ENCODE measurements around the gene ZNF605. TPM values are rescaled to one million over a fixed set of nuclear protein-coding genes. Genes with fewer than 3 reads are reported as not detected.

ZNF605 gene
- total and polyA plus RNA-seq, 2 donors (not counting 3 experiments of a cell fraction or from before 2014, with no cell fraction given), result 2.4 to 11.3 TPM

DNA sequence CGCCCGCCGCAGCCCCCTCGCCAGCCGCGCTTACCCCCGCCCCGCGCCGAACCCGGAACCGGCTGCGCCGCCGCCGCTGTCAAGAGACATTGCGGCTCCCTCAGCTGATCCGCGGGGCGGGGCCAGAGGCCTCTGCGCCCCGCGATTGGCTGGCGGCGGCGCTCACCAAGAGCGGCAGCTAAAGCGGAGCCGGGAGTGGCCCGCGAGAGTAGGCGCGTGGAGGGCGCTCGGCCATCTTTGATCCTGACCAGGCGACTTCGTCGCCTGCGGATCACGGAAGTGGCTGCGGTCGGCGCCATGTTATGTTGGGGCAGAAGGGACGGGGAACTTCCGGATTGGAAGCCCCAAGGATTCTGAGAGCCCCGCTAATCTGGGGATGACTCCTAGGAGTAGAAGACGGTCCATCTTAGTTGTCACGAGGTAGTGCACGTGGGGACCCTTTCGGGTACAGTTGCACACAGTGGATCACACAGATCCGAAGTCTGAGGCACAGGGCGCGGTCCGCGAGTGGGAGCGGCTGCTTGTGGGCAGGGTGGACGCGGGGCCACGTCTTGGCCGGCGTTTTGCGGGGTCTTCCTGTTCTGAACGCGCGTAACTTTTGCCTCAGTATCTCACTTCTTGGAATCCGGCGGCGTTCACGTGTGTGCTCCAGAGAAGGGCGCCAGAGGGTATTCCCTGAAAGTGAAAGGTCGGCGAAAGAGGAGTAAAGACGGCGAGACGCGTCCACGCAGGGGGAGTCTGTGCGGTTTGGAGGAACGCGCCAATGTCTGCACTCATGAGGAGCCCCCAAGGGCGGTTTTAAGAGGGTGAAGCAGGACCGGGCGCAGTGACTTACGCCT lies 68.4 kb downstream of the ZNF605 start, which contains the start of gene CHFR:
Gene CHFR (minus strand): TSS at position 93 of the 839 bp plus-strand sequence. CDS start 277 bp downstream, outside the sequence.
- FAIRE-seq, result peak; percentile 82
- BruUV-seq (replicated peaks), result TSS peak; percentile 94

More for the DNA sequence above, 68.4 kb downstream of the ZNF605 start, which contains the start of gene CHFR:
- peak within 1 kb of the TSS; percentile 69 for H3K27ac ChIP-seq (ENCODE audit: insufficient read depth, low read depth, low read length)
- DNase-seq (ENCODE audit: low read depth, low spot score), result peak; percentile 97
- H3K4me1 ChIP-seq (ENCODE audit: control insufficient read depth, extremely low read depth, insufficient read depth, low read length), result no peaks in the 10 kb centered on the region
- peak within 1 kb of the TSS; percentile 69 for H3K4me2 ChIP-seq (ENCODE audit: insufficient read depth, low read length)
- TF ChIP-seq POLR2A (IDR thresholded peaks at IDR 0.05; ENCODE audit: low read depth, low read length), result peak; percentile 65
- TF ChIP-seq, protein P1, sequence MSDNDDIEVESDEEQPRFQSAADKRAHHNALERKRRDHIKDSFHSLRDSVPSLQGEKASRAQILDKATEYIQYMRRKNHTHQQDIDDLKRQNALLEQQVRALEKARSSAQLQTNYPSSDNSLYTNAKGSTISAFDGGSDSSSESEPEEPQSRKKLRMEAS (IDR thresholded peaks at IDR 0.05; ENCODE audit: insufficient read depth, insufficient read length), result no peak
- no peak for TF ChIP-seq JUN (IDR thresholded peaks at IDR 0.05; ENCODE audit: borderline replicate concordance, insufficient read depth, insufficient read length, low read depth)
- TF ChIP-seq GATA2 (IDR thresholded peaks at IDR 0.05; ENCODE audit: insufficient read depth, insufficient read length, low read depth, low read length), result no peak
- TF ChIP-seq POLR2AphosphoS5 (IDR thresholded peaks at IDR 0.05; ENCODE audit: insufficient read depth, low read depth, low read length), result peak; percentile 59
- no peaks in the 10 kb centered on the region for H3K9me1 ChIP-seq (replicated peaks; ENCODE audit: control insufficient read depth, extremely low read depth, insufficient read depth, low read length)
- dilution Hi-C loops (cut with MboI; ENCODE audit: extremely low pct_ligation_motif_present, low sequenced_read_pairs) (no loop called here), intact Hi-C loops (cut with micrococcal nuclease) (loop anchor here (1.0 to 2.0 kb wide), 3 partner anchors 21 to 193 kb away; partner anchors contain the start of gene ZNF140)
- peaks cover 13% of the 10 kb centered on the region for H3K79me2 ChIP-seq (ENCODE audit: control insufficient read depth, insufficient read depth, low read length)
- H3K4me3 ChIP-seq (replicated peaks in 1 of 3; ENCODE audit: insufficient read depth in 1 of 3, low read depth in 1 of 3, low read length in 3 of 3), result peak within 1 kb of the TSS; percentile 52 to 90 (median 67)
- H3K36me3 ChIP-seq (ENCODE audit: control insufficient read depth in 2 of 2, extremely low read depth in 1 of 2, insufficient read depth in 2 of 2, low read length in 2 of 2), result peaks cover 0 to 3% of the 10 kb centered on the region in 2 experiments
- no peaks in the 10 kb centered on the region for H3K27me3 ChIP-seq (ENCODE audit: control insufficient read depth in 2 of 2, insufficient read depth in 2 of 2, low read length in 2 of 2)
- no peaks in the 10 kb centered on the region for H3K9me3 ChIP-seq (replicated peaks; ENCODE audit: control insufficient read depth, insufficient read depth, low read length)
- ChIA-PET CTCF (interaction anchor here (0.6 to 0.9 kb wide), 2 partner anchors 13 to 17 kb away, joined by 3 to 6 read pairs; no protein-coding TSS in a partner anchor), POLR2A (interaction anchor here (0.6 kb wide), 1 partner anchor 190 kb away, joined by 3 read pairs; no protein-coding TSS in a partner anchor)
- H3K9ac ChIP-seq (replicated peaks; ENCODE audit: extremely low read depth, insufficient read depth, low read length), result peak within 1 kb of the TSS; percentile 81
- H2AFZ ChIP-seq (ENCODE audit: low read depth, low read length), result peak within 1 kb of the TSS; percentile 78
- no peaks in the 10 kb centered on the region for H4K20me1 ChIP-seq (replicated peaks; ENCODE audit: control insufficient read depth, extremely low read depth, insufficient read depth, low read length)
